ENCODE data around the gene ZNF30.
"Not testable (repeated sequence)": the region's sequence is repeated elsewhere in the genome, so short reads cannot be mapped to it uniquely, and the experiment has no call there.

The ZNF30 gene

GRCh38 chr19:34963573-34964406, 37.1 kb downstream of the ZNF30 start, which contains the start of gene ZNF792:
Gene ZNF792, minus strand, starts transcription at chr19:34964229. Its CDS starts 567 bp downstream, at chr19:34963662.
- H3K9me3 ChIP-seq (ENCODE audit: low read length): peaks cover 34% of the 10 kb centered on the region
- H3K4me1 ChIP-seq (ENCODE audit: insufficient read depth, low read length): no peaks in the 10 kb centered on the region
- peaks cover 15% of the 10 kb centered on the region for H3K36me3 ChIP-seq (ENCODE audit: insufficient read depth, low read length)

GRCh38 chr19:34964598-34964997, 37.9 kb downstream of the ZNF30 start:
- H3K9me3 ChIP-seq (ENCODE audit: low read length): peaks cover 26% of the 10 kb centered on the region
- H3K4me3 ChIP-seq (ENCODE audit: low read length): peak overlapping the region; percentile 88

More at GRCh38 chr19:34963573-34964406, 37.1 kb downstream of the ZNF30 start, which contains the start of gene ZNF792:
- Histone ChIP-seq H3K4me3 (ENCODE audit: low read length) (peak within 1 kb of the TSS; percentile 88), H2AFZ (ENCODE audit: low read depth, low read length) (peak within 1 kb of the TSS; percentile 99), H3K27me3 (ENCODE audit: insufficient read depth, low read length) (no peaks in the 10 kb centered on the region)

DNA sequence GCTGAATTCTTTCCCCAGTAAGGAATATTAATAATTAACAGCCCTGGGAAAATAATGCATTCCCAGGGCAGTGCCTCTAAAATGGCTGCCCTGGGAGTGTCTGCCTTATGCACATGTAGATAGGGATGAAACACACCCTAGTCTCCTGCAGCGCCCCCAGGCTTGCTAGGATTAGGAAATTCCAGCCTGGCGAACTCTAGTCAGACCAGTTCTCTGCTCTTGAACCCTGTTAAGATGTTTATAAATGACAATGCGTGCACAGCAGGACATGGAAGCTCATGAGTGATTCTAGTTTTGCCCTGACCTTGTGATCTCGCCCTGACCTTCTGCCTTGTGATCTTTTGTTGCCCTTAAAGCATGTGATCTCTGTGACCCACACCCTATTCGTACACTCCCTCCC, 38.8 kb downstream of the ZNF30 start:
- peaks cover 17% of the 10 kb centered on the region for H3K9me3 ChIP-seq (ENCODE audit: low read length)
- H2AFZ ChIP-seq (ENCODE audit: low read depth, low read length); H3K4me1 ChIP-seq (ENCODE audit: insufficient read depth, low read length); H3K36me3 ChIP-seq (ENCODE audit: insufficient read depth, low read length); H3K27me3 ChIP-seq (ENCODE audit: insufficient read depth, low read length); H3K4me3 ChIP-seq (ENCODE audit: low read length): not testable (repeated sequence)

More at GRCh38 chr19:34964598-34964997, 37.9 kb downstream of the ZNF30 start:
- Histone ChIP-seq H3K27me3 (ENCODE audit: insufficient read depth, low read length) (no peaks in the 10 kb centered on the region), H2AFZ (ENCODE audit: low read depth, low read length) (no peak overlapping the region), H3K36me3 (ENCODE audit: insufficient read depth, low read length) (peaks cover 7% of the 10 kb centered on the region), H3K4me1 (ENCODE audit: insufficient read depth, low read length) (no peaks in the 10 kb centered on the region)

GRCh38 chr19:34967551-34967950, 40.8 kb downstream of the ZNF30 start:
- no peaks in the 10 kb centered on the region for H3K27me3 ChIP-seq (ENCODE audit: insufficient read depth, low read length)
- H3K4me3 ChIP-seq (ENCODE audit: low read length): no peak overlapping the region
- no peaks in the 10 kb centered on the region for H3K4me1 ChIP-seq (ENCODE audit: insufficient read depth, low read length)
- peaks cover 7% of the 10 kb centered on the region for H3K9me3 ChIP-seq (ENCODE audit: low read length)
- no peak overlapping the region for H2AFZ ChIP-seq (ENCODE audit: low read depth, low read length)
- H3K36me3 ChIP-seq (ENCODE audit: insufficient read depth, low read length): no peaks in the 10 kb centered on the region

DNA sequence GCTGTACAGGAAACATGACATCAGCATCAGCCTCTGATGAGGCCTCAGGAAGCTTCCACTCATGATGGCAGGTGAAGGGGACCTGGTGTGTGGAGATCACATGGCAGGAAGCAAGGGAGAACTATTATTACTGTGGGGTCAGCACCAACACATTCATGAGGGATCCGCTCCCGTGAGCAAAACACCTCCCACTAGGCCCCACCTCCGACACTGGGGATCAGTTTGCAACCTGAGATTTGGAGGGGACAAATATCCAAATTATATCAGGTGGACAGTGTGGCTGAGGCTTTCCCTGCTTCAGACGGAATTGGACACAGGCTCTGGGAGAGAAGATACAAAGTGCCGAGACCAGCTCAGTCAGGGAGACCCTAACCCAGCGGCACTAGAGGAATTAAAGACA, 43.0 kb downstream of the ZNF30 start:
- peaks cover 7% of the 10 kb centered on the region for H3K9me3 ChIP-seq (ENCODE audit: low read length)
- no peaks in the 10 kb centered on the region for H3K27me3 ChIP-seq (ENCODE audit: insufficient read depth, low read length)
- H3K4me3 ChIP-seq (ENCODE audit: low read length): no peak overlapping the region
- no peaks in the 10 kb centered on the region for H3K4me1 ChIP-seq (ENCODE audit: insufficient read depth, low read length)
- H3K36me3 ChIP-seq (ENCODE audit: insufficient read depth, low read length): no peaks in the 10 kb centered on the region
- no peak overlapping the region for H2AFZ ChIP-seq (ENCODE audit: low read depth, low read length)

DNA sequence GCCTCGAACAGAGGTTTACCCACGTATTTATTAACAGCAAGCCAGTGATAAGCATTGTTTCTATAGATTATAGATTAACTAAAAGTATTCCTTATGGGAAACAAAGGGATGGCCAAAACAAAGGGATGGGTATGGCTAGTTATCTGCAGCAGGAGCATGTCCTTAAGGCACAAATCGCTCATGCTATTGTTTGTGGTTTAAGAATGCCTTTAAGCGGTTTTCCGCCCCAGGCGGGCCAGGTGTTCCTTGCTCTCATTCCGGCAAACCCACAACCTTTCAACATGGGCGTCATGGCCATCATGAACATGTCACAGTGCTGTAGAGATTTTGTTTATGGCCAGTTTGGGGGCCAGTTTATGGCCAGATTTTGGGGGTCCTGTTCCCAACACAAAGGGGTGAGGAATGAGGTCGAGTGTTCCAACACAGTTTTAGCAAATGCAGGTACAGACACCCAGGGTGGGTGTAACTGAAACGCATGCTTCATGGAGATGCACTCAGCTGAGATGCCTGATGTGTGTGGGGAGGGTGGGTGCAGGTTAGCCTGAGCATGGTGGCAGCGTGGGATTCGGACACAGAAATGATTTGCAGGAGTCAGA, 43.6 kb downstream of the ZNF30 start:
- H3K4me1 ChIP-seq (ENCODE audit: insufficient read depth, low read length); H3K9me3 ChIP-seq (ENCODE audit: low read length); H3K27me3 ChIP-seq (ENCODE audit: insufficient read depth, low read length): not testable (repeated sequence)

GRCh38 chr19:34972163-34972705, 45.5 kb downstream of the ZNF30 start:
- Histone ChIP-seq H3K4me3 (ENCODE audit: low read length) (no peak overlapping the region), H3K27me3 (ENCODE audit: insufficient read depth, low read length) (no peaks in the 10 kb centered on the region), H3K4me1 (ENCODE audit: insufficient read depth, low read length) (no peaks in the 10 kb centered on the region), H2AFZ (ENCODE audit: low read depth, low read length) (no peak overlapping the region), H3K9me3 (ENCODE audit: low read length) (peaks cover 8% of the 10 kb centered on the region), H3K36me3 (ENCODE audit: insufficient read depth, low read length) (no peaks in the 10 kb centered on the region)

More for the DNA sequence above, 43.6 kb downstream of the ZNF30 start:
- H2AFZ ChIP-seq (ENCODE audit: low read depth, low read length); H3K4me3 ChIP-seq (ENCODE audit: low read length); H3K36me3 ChIP-seq (ENCODE audit: insufficient read depth, low read length): not testable (repeated sequence)

GRCh38 chr19:34974646-34975045, 47.9 kb downstream of the ZNF30 start:
- no peaks in the 10 kb centered on the region for H3K36me3 ChIP-seq (ENCODE audit: insufficient read depth, low read length)
- H3K27me3 ChIP-seq (ENCODE audit: insufficient read depth, low read length): no peaks in the 10 kb centered on the region
- H3K4me3 ChIP-seq (ENCODE audit: low read length): no peak overlapping the region
- H2AFZ ChIP-seq (ENCODE audit: low read depth, low read length): no peak overlapping the region
- H3K4me1 ChIP-seq (ENCODE audit: insufficient read depth, low read length): no peaks in the 10 kb centered on the region
- H3K9me3 ChIP-seq (ENCODE audit: low read length): peaks cover 4% of the 10 kb centered on the region

DNA sequence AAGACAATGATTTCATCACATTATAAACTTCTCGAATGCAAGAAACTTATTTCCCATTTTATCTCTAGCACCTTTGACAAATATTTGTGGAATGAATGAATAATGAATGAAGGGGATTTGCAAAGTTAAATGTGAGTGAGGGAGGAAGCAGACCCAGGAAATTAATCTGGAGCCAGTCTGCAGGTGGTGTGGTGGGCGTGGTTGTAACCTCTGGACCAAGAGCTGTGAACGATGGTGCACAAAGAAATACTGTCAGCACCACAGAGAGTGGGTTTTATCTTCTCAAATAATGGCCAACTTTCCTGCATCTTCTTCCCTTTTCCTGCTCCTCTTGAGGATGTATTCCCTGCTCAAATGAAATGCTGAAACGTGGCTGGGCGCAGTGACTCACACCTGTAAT, 48.4 kb downstream of the ZNF30 start:
- no peak overlapping the region for H3K4me3 ChIP-seq (ENCODE audit: low read length)
- no peaks in the 10 kb centered on the region for H3K4me1 ChIP-seq (ENCODE audit: insufficient read depth, low read length)
- peaks cover 4% of the 10 kb centered on the region for H3K9me3 ChIP-seq (ENCODE audit: low read length)
- no peaks in the 10 kb centered on the region for H3K36me3 ChIP-seq (ENCODE audit: insufficient read depth, low read length)
- H3K27me3 ChIP-seq (ENCODE audit: insufficient read depth, low read length): no peaks in the 10 kb centered on the region
- no peak overlapping the region for H2AFZ ChIP-seq (ENCODE audit: low read depth, low read length)

DNA sequence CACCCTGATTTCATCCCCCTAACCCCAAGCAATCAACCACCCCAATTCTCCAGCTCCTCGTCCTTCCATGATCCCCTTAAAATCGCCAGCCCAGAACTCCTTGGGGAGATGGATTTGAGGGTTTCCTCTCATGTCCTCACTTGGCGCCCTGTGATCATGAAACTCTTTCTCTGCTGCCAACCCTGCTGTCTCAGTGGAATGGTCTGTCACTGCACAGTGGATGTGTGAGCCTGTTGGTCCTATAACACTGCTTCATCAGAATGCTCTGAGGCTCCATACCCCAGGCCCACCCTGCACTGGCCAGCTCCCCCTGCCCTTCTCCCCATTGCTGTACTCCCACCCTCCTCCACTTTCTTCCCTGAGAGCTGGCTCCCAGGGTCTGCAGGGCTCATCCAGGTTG, 49.9 kb downstream of the ZNF30 start:
- H3K36me3 ChIP-seq (ENCODE audit: insufficient read depth, low read length): no peaks in the 10 kb centered on the region
- H3K4me1 ChIP-seq (ENCODE audit: insufficient read depth, low read length): no peaks in the 10 kb centered on the region
- no peaks in the 10 kb centered on the region for H3K27me3 ChIP-seq (ENCODE audit: insufficient read depth, low read length)
- H3K9me3 ChIP-seq (ENCODE audit: low read length): peaks cover 4% of the 10 kb centered on the region
- H2AFZ ChIP-seq (ENCODE audit: low read depth, low read length): no peak overlapping the region
- no peak overlapping the region for H3K4me3 ChIP-seq (ENCODE audit: low read length)

DNA sequence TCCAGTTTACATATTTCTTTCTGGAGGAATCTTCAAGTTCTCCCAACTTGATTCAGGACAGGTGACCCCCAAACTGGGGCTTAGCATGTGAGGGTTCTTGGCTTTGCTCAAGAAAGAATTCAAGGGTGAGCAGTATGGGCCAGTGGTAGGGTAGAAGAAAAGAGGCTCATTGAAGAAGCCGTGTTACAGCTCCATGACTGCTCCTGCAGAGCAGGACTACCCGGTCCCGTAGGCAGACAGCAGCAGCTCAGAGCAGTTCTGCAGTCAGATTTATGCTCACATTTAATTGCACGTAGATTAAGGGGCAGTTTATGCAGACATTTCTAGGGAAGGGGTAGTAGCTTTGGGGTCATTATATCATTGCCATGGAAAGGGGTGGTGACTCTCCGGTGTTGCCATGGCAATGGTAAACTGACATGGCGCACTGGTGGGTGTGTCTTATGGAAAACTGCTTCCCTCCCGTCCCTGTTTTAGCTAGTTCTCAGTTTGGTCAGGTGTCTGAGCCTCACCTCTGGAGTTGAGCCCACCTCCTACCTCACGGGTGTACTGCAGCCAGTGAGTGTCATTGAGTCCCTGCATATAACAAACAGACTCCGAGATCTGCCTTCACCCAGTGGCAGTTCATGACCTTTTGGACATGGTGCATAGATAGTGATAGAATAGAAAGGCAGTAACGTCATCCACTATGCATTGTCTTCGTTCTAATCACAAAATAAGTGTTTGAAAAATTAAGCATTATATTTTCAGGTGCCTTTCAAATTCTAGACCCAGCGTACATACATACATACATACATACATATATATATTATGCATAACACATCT, 53.3 kb downstream of the ZNF30 start:
- Histone ChIP-seq H3K36me3 (ENCODE audit: insufficient read depth, low read length) (no peaks in the 10 kb centered on the region), H3K9me3 (ENCODE audit: low read length) (peaks cover 7% of the 10 kb centered on the region), H3K4me1 (ENCODE audit: insufficient read depth, low read length) (no peaks in the 10 kb centered on the region), H3K4me3 (ENCODE audit: low read length) (no peak overlapping the region), H2AFZ (ENCODE audit: low read depth, low read length) (no peak overlapping the region), H3K27me3 (ENCODE audit: insufficient read depth, low read length) (no peaks in the 10 kb centered on the region)

DNA sequence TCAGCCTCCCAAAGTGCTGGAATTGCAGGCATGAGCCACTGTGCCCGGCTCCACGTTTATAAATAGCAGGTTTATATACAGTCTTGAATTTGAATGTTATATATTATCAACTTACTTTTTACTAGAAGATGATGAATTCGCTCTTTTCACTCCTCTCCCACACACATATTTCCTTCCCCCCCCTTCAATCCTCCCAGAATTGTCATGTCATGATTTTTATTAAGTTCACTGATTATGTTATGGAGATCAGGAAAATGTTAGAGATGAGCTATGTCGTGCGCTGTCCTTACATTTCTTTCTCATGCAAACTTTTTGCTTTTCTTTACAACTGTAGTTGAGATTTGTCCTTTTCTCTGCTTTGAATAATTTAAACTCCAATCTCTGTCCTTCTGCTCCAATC, 55.6 kb downstream of the ZNF30 start:
- no peak overlapping the region for H2AFZ ChIP-seq (ENCODE audit: low read depth, low read length)
- H3K36me3 ChIP-seq (ENCODE audit: insufficient read depth, low read length): no peaks in the 10 kb centered on the region
- H3K9me3 ChIP-seq (ENCODE audit: low read length): peaks cover 3% of the 10 kb centered on the region
- H3K4me1 ChIP-seq (ENCODE audit: insufficient read depth, low read length): no peaks in the 10 kb centered on the region
- H3K27me3 ChIP-seq (ENCODE audit: insufficient read depth, low read length): no peaks in the 10 kb centered on the region
- no peak overlapping the region for H3K4me3 ChIP-seq (ENCODE audit: low read length)

DNA sequence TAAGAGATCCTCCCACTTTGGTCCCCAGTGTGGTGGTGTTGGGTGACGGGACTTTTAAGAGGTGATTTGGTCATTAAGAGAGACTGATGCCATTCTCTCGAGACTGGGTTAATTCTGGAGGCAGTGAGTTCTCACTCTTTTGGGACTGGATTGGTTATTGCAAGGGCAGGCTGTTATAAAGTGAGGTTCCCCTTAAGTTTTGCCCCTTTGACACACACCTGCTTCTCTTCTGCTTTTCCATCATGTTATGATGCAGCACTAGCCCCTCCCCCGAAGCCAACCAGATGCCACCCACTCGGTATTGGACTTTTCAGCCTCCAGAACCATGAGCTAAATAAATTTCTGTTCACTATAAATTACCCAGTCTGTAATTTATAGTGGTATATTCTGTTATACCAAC, 57.1 kb downstream of the ZNF30 start:
- no peaks in the 10 kb centered on the region for H3K27me3 ChIP-seq (ENCODE audit: insufficient read depth, low read length)
- no peaks in the 10 kb centered on the region for H3K36me3 ChIP-seq (ENCODE audit: insufficient read depth, low read length)
- no peak overlapping the region for H3K4me3 ChIP-seq (ENCODE audit: low read length)
- H3K9me3 ChIP-seq (ENCODE audit: low read length): peaks cover 3% of the 10 kb centered on the region
- no peaks in the 10 kb centered on the region for H3K4me1 ChIP-seq (ENCODE audit: insufficient read depth, low read length)
- H2AFZ ChIP-seq (ENCODE audit: low read depth, low read length): no peak overlapping the region

Data from neuron (in vitro differentiated cells).